Measurements from ENCODE around the gene DDAH2. TPM values are rescaled to one million over a fixed set of nuclear protein-coding genes. Genes with fewer than 3 reads are reported as not detected.

The DDAH2 gene
- total and polyA plus RNA-seq, 10 of the 15 experiments (the other 5 are each of a cell fraction or from before 2014, with no cell fraction given): 0.35 to 9.9 (median 6.2) TPM

GRCh38 chr6:31744422-31744821 is 15.3 kb upstream of the DDAH2 start:
- ChIA-PET RAD21 (ENCODE audit: unreplicated experiment) (no interaction called here), CTCF (no interaction called here), SMC1A (ENCODE audit: uncharacterized antibody, unreplicated experiment) (interaction anchor here (1.1 kb wide), 1 partner anchor 14 kb away, joined by 3 read pairs; no protein-coding TSS in a partner anchor), POLR2A (interaction anchor here (0.6 kb wide), 1 partner anchor 138 kb away, joined by 5 read pairs; no protein-coding TSS in a partner anchor)
- BruUV-seq (replicated peaks): no TSS peak
- H3K4me3 ChIP-seq: no peak overlapping the region
- no peak for DNase-seq (ENCODE audit: low read depth, low spot score)
- H3K27ac ChIP-seq (ENCODE audit: control insufficient read depth, insufficient read depth): no peak overlapping the region
- H3K27me3 ChIP-seq (replicated peaks in 1 of 2; ENCODE audit: control insufficient read depth in 2 of 2, insufficient read depth in 2 of 2, low read length in 1 of 2): no peaks in the 10 kb centered on the region
- no peak for FAIRE-seq
- peaks cover 3% of the 10 kb centered on the region; the same call in 1 of the 2 replicates for H3K4me1 ChIP-seq (ENCODE audit: control insufficient read depth, insufficient read depth, low read length)
- no peak overlapping the region for H3K4me2 ChIP-seq (ENCODE audit: control insufficient read depth, insufficient read depth)
- no peak for ATAC-seq
- H3K9ac ChIP-seq (ENCODE audit: control insufficient read depth, insufficient read depth, low read length): no peak overlapping the region
- in situ Hi-C loops (cut with MboI): no loop called here
- 78% methylated on average over 1 of the region's 1 CpG for WGBS (ENCODE audit: insufficient coverage, insufficient replicate concordance, low lambda C conversion rate, missing lambda C conversion rate)
- intact Hi-C loops (cut with micrococcal nuclease; ENCODE audit: unreplicated experiment): no loop called here
- H4K20me1 ChIP-seq (ENCODE audit: control insufficient read depth, insufficient read depth): no peaks in the 10 kb centered on the region
- H2AFZ ChIP-seq (ENCODE audit: control insufficient read depth, low read depth, low read length): no peak overlapping the region
- peaks cover 11% of the 10 kb centered on the region for H3K79me2 ChIP-seq (ENCODE audit: control insufficient read depth, insufficient read depth, low read length)
- peaks cover 1 to 7% of the 10 kb centered on the region in 2 experiments; a peak in 2 of 4 replicates for H3K36me3 ChIP-seq (ENCODE audit: control insufficient read depth in 2 of 2, insufficient read depth in 2 of 2, low read length in 1 of 2)
- TF ChIP-seq BCL11A (IDR thresholded peaks at IDR 0.05; ENCODE audit: low read depth, low read length) (no peak), MXI1 (IDR thresholded peaks at IDR 0.05; ENCODE audit: low read depth, low read length) (no peak), NBN (IDR thresholded peaks at IDR 0.05) (no peak), SUPT20H (IDR thresholded peaks at IDR 0.05; ENCODE audit: borderline replicate concordance, control insufficient read depth, low read depth, low read length) (no peak), ATF7 (IDR thresholded peaks at IDR 0.05; ENCODE audit: low read depth) (no peak), LARP7 (IDR thresholded peaks at IDR 0.05) (no peak), SMAD1 (IDR thresholded peaks at IDR 0.05; ENCODE audit: low read depth, partially characterized antibody) (no peak), CBFB (IDR thresholded peaks at IDR 0.05; ENCODE audit: low read depth) (no peak), BRCA1 (IDR thresholded peaks at IDR 0.05; ENCODE audit: low read depth, low read length) (no peak), STAT3 (IDR thresholded peaks at IDR 0.05; ENCODE audit: low read depth, low read length) (no peak), SPI1 (IDR thresholded peaks at IDR 0.05; ENCODE audit: borderline replicate concordance, insufficient read depth, low read depth, low read length) (no peak), SRF (IDR thresholded peaks at IDR 0.05; ENCODE audit: low read depth in 2 of 2, low read length in 2 of 2) (no peak)
- no peaks in the 10 kb centered on the region for H3K9me3 ChIP-seq (replicated peaks; ENCODE audit: control insufficient read depth, insufficient read depth, low read length)
